MCF 10A (cell line): Measurements from ENCODE around the gene OOSP4B. TPM values are rescaled to one million over a fixed set of nuclear protein-coding genes. Genes with fewer than 3 reads are reported as not detected.

Experiments used
- Bru-seq: library from RNA; stranded (reverse); fragments of 400-500 nt; gene quantifications from one replicate; lab custom pipeline; 2021; lab: Mats Ljungman, UMichigan
- BruChase-seq, 2 experiments: library from RNA; stranded (reverse); fragments of 400-500 nt; gene quantifications; one replicate each; lab custom pipeline; 2021; lab: Mats Ljungman, UMichigan
- BruUV-seq: library from RNA; stranded (reverse); fragments of 400-500 nt; replicated peaks from 2 replicates; lab custom pipeline; 2021; lab: Mats Ljungman, UMichigan
- CTCF ChIA-PET: fragments of 300-600 bp; sonication (Branson Sonifier 250); formaldehyde crosslinking; extraction: SDS; loops from one replicate; lab custom pipeline; 2021; ENCODE audit warnings: antibody characterized with exemption, inconsistent platforms; lab: Yijun Ruan, JAX
- POLR2A ChIA-PET: fragments of 300-600, 350-650 bp; sonication (Branson Sonifier 250); formaldehyde crosslinking; extraction: SDS; loops from one replicate; lab custom pipeline; 2020; ENCODE audit warnings: antibody characterized with exemption, inconsistent platforms; lab: Yijun Ruan, JAX
- DNase-seq: peaks from one replicate; pipeline ENCODE4 v3.0.0-alpha.2; 2018; ENCODE audit not compliant: unreplicated experiment
- H3K27ac Mint-ChIP-seq: one replicate; pipeline ENCODE4 v1.8.0; 2022; ENCODE audit warnings: mild to moderate bottlenecking, low read depth, mixed read lengths; ENCODE audit not compliant: unreplicated experiment
- H3K27me3 Mint-ChIP-seq: one replicate; pipeline ENCODE4 v1.8.0; 2022; ENCODE audit warnings: mixed read lengths; ENCODE audit not compliant: insufficient read depth, unreplicated experiment
- H3K36me3 Mint-ChIP-seq: one replicate; pipeline ENCODE4 v1.8.0; 2022; ENCODE audit warnings: mild to moderate bottlenecking, moderate library complexity, mixed read lengths; ENCODE audit not compliant: insufficient read depth, unreplicated experiment
- H3K4me1 Mint-ChIP-seq: one replicate; pipeline ENCODE4 v1.8.0; 2022; ENCODE audit warnings: mixed read lengths; ENCODE audit not compliant: insufficient read depth, unreplicated experiment
- H3K4me3 Mint-ChIP-seq: one replicate; pipeline ENCODE4 v1.8.0; 2022; ENCODE audit warnings: mild to moderate bottlenecking, moderate library complexity, mixed read lengths; ENCODE audit not compliant: unreplicated experiment
- H3K9me3 Mint-ChIP-seq: one replicate; pipeline ENCODE4 v1.8.0; 2022; ENCODE audit warnings: mixed read lengths; ENCODE audit not compliant: unreplicated experiment
- CTCF ChIP-seq: fragments of 200-600 bp; IDR thresholded peaks from one replicate; pipeline ENCODE4 v1.8.0; 2022; ENCODE audit warnings: antibody characterized with exemption, mild to moderate bottlenecking; ENCODE audit not compliant: unreplicated experiment
- intact Hi-C: fragments of 100-400 bp; cut with micrococcal nuclease; formaldehyde crosslinking; loops from 2 replicates; pipeline ENCODE4 v1.14.1; 2022
- long read RNA-seq: library from polyadenylated mRNA; stranded (forward); transcript quantifications from one replicate; pipeline ENCODE4 v2.0.0, GENCODE V29; 2022
- total RNA-seq: library from RNA; stranded (reverse); gene quantifications from 2 replicates; pipeline ENCODE4 v1.2.3, GENCODE V29; 2022

Gene OOSP4B
- not detected in 2 replicates for total RNA-seq
- not detected for Bru-seq, nascent RNA
- BruChase-seq, experiment 1, labeled RNA remaining after a 6-hour chase = not detected
- BruChase-seq, experiment 2, labeled RNA remaining after a 2-hour chase = not detected
- long read RNA-seq = 0 reads

GRCh38 chr11:60016881-60017280 lies at the start of gene OOSP4B:
Gene OOSP4B (plus strand): TSS chr11:60017181.
- Mint-ChIP-seq H3K4me3 (no peak within 1 kb of the TSS), H3K27me3 (no peaks in the 10 kb centered on the region), H3K36me3 (no peaks in the 10 kb centered on the region), H3K4me1 (no peaks in the 10 kb centered on the region), H3K9me3 (peaks cover 7% of the 10 kb centered on the region), H3K27ac (no peak within 1 kb of the TSS)
- ChIA-PET POLR2A (no interaction called here), CTCF (interaction anchor here (1.0 kb wide), 1 partner anchor 602 kb away, joined by 4 read pairs; no protein-coding TSS in a partner anchor)
- no peak for TF ChIP-seq CTCF
- BruUV-seq = no TSS peak
- no peak for DNase-seq
- intact Hi-C loops = no loop called here

- intact Hi-C loops = no loop called here
- Mint-ChIP-seq H3K27ac (no peak overlapping the region), H3K4me3 (no peak overlapping the region), H3K9me3 (no peaks in the 10 kb centered on the region), H3K27me3 (peaks cover 10% of the 10 kb centered on the region), H3K36me3 (no peaks in the 10 kb centered on the region), H3K4me1 (no peaks in the 10 kb centered on the region)
- no TSS peak for BruUV-seq
- TF ChIP-seq CTCF = no peak
- CTCF ChIA-PET = no interaction called here
- DNase-seq = no peak
- POLR2A ChIA-PET = interaction anchor here (0.5 kb wide), 1 partner anchor 12 kb away, joined by 3 read pairs; no protein-coding TSS in a partner anchor
Measured at GRCh38 chr11:59967677-59968394, 49.1 kb upstream of the OOSP4B start.

- POLR2A ChIA-PET = interaction anchor here (0.5 kb wide), 1 partner anchor 11 kb away, joined by 3 read pairs; no protein-coding TSS in a partner anchor
- DNase-seq = no peak
- BruUV-seq = no TSS peak
- H3K36me3 Mint-ChIP-seq = no peaks in the 10 kb centered on the region
- no peak overlapping the region for H3K4me3 Mint-ChIP-seq
- intact Hi-C loops = no loop called here
- CTCF ChIA-PET = interaction anchor here (0.7 kb wide), 1 partner anchor 1783 kb away, joined by 4 read pairs; no protein-coding TSS in a partner anchor
- no peak overlapping the region for H3K27ac Mint-ChIP-seq
- peaks cover 10% of the 10 kb centered on the region for H3K27me3 Mint-ChIP-seq
- H3K9me3 Mint-ChIP-seq = no peaks in the 10 kb centered on the region
- TF ChIP-seq CTCF = no peak
- no peaks in the 10 kb centered on the region for H3K4me1 Mint-ChIP-seq
Measured at GRCh38 chr11:59968395-59968783, 48.6 kb upstream of the OOSP4B start.

GRCh38 chr11:59973097-59973496 lies 43.9 kb upstream of the OOSP4B start:
- CTCF ChIA-PET = interaction anchor here (0.7 kb wide), 1 partner anchor 13 kb away, joined by 3 read pairs; no protein-coding TSS in a partner anchor
- H3K9me3 Mint-ChIP-seq = no peaks in the 10 kb centered on the region
- no peak overlapping the region for H3K4me3 Mint-ChIP-seq
- no peaks in the 10 kb centered on the region for H3K36me3 Mint-ChIP-seq
- TF ChIP-seq CTCF = no peak
- H3K4me1 Mint-ChIP-seq = no peaks in the 10 kb centered on the region
- no peak overlapping the region for H3K27ac Mint-ChIP-seq
- DNase-seq = no peak
- POLR2A ChIA-PET = no interaction called here
- H3K27me3 Mint-ChIP-seq = peaks cover 3% of the 10 kb centered on the region
- intact Hi-C loops = no loop called here
- no TSS peak for BruUV-seq
